ENCODE data around the gene TMEM143. TPM values are rescaled to one million over a fixed set of nuclear protein-coding genes. Genes with fewer than 3 reads are reported as not detected.
"Not testable (repeated sequence)": the region's sequence is repeated elsewhere in the genome, so short reads cannot be mapped to it uniquely, and the experiment has no call there.

Gene TMEM143
- total and polyA plus RNA-seq, 10 donors, result 5.8 to 14.8 (median 9.1) TPM

- TF ChIP-seq POLR2A (IDR thresholded peaks at IDR 0.05) (no peak), CTCF (IDR thresholded peaks at IDR 0.05 in 8 of 11, conservative IDR thresholded peaks at IDR 0.05 in 3 of 11) (no peak), POLR2AphosphoS5 (IDR thresholded peaks at IDR 0.05) (no peak)
- peaks cover 0 to 4% (median 0%) of the 10 kb centered on the region in 6 donors for H3K4me1 ChIP-seq
- H3K4me3 ChIP-seq, result no peak overlapping the region
- intact Hi-C loops (cut with DNase I; ENCODE audit: low total_unique reads), result no loop called here
- H3K9me3 ChIP-seq, result no peaks in the 10 kb centered on the region
- no peaks in the 10 kb centered on the region for H3K27me3 ChIP-seq (replicated peaks in 1 of 7)
- 86 to 94% (median 92%) methylated on average over 11 of the region's 11 CpGs for WGBS, 5 donors
- H3K27ac ChIP-seq, result no peak overlapping the region
- H3K36me3 ChIP-seq, result no peaks in the 10 kb centered on the region
- DNase-seq, result no peak
Observed at GRCh38 chr19:48311384-48311783, 52.4 kb downstream of the TMEM143 start.

- no peaks in the 10 kb centered on the region for H3K27me3 ChIP-seq (replicated peaks in 1 of 7)
- H3K4me1 ChIP-seq, result peaks cover 0 to 4% (median 0%) of the 10 kb centered on the region in 6 donors
- H3K27ac ChIP-seq, result peak overlapping the region in 3 of 8 donors; percentile 33 to 70 (median 37)
- 61 to 73% (median 68%) methylated on average over 7 of the region's 7 CpGs for WGBS, 5 donors
- intact Hi-C loops (cut with DNase I; ENCODE audit: low total_unique reads), result no loop called here
- no peak for DNase-seq
- H3K4me3 ChIP-seq, result no peak overlapping the region
- no peaks in the 10 kb centered on the region for H3K36me3 ChIP-seq
- no peak for TF ChIP-seq POLR2AphosphoS5 (IDR thresholded peaks at IDR 0.05)
- H3K9me3 ChIP-seq, result no peaks in the 10 kb centered on the region
Observed at GRCh38 chr19:48310227-48310626, 53.5 kb downstream of the TMEM143 start.

- H3K9me3 ChIP-seq; H3K4me1 ChIP-seq; H3K27me3 ChIP-seq (replicated peaks in 1 of 7); H3K4me3 ChIP-seq; H3K36me3 ChIP-seq; DNase-seq; intact Hi-C loops (cut with DNase I; ENCODE audit: low total_unique reads): not testable (repeated sequence)
- 74 to 94% (median 81%) methylated on average over 5 of the region's 5 CpGs for WGBS, 5 donors
- H3K27ac ChIP-seq, result peak overlapping the region in 2 of 8 donors; percentile 37 to 44
Observed at GRCh38 chr19:48309731-48310130, 54.0 kb downstream of the TMEM143 start.

GRCh38 chr19:48308631-48309586, 54.8 kb downstream of the TMEM143 start:
- Histone ChIP-seq H3K4me1 (peaks cover 0 to 4% (median 0%) of the 10 kb centered on the region in 6 donors), H3K27ac (no peak overlapping the region), H3K9me3 (no peaks in the 10 kb centered on the region), H3K36me3 (no peaks in the 10 kb centered on the region), H3K27me3 (replicated peaks in 1 of 7) (no peaks in the 10 kb centered on the region), H3K4me3 (no peak overlapping the region)
- intact Hi-C loops (cut with DNase I; ENCODE audit: low total_unique reads), result no loop called here
- no peak for TF ChIP-seq POLR2AphosphoS5 (IDR thresholded peaks at IDR 0.05)
- TF ChIP-seq CTCF (IDR thresholded peaks at IDR 0.05 in 8 of 11, conservative IDR thresholded peaks at IDR 0.05 in 3 of 11), result no peak
- no peak for TF ChIP-seq POLR2A (IDR thresholded peaks at IDR 0.05)
- WGBS, 5 donors, result 62 to 74% (median 69%) methylated on average over 15 to 22 of the region's 22 CpGs
- no peak for DNase-seq

GRCh38 chr19:48303866-48304265, 59.9 kb downstream of the TMEM143 start:
- Histone ChIP-seq H3K36me3 (no peaks in the 10 kb centered on the region), H3K27me3 (replicated peaks in 1 of 7) (no peaks in the 10 kb centered on the region), H3K27ac (no peak overlapping the region), H3K4me1 (no peaks in the 10 kb centered on the region), H3K4me3 (no peak overlapping the region), H3K9me3 (no peaks in the 10 kb centered on the region)
- intact Hi-C loops (cut with DNase I; ENCODE audit: low total_unique reads), result no loop called here
- TF ChIP-seq POLR2A (IDR thresholded peaks at IDR 0.05), result no peak
- no peak for TF ChIP-seq POLR2AphosphoS5 (IDR thresholded peaks at IDR 0.05)
- no peak for DNase-seq
- 86 to 94% (median 90%) methylated on average over 13 to 19 of the region's 19 CpGs for WGBS, 5 donors
